IPS-20b (cell line): ENCODE results near the gene GOPC.

Experiments used
- H3K27ac ChIP-seq: one replicate; pipeline ENCODE4 v1.5.1; 2013; ENCODE audit warnings: low read length
- H3K27me3 ChIP-seq: 2 replicates; pipeline ENCODE4 v1.6.1; 2013; ENCODE audit warnings: mild to moderate bottlenecking, low read length, inconsistent platforms; ENCODE audit not compliant: insufficient read depth
- H3K36me3 ChIP-seq: 2 replicates; pipeline ENCODE4 v1.6.1; 2013; ENCODE audit warnings: low read depth, mild to moderate bottlenecking, inconsistent platforms, low read length, moderate library complexity; ENCODE audit not compliant: insufficient read depth
- H3K4me1 ChIP-seq: 2 replicates; pipeline ENCODE4 v1.6.1; 2013; ENCODE audit warnings: mild to moderate bottlenecking, control low read depth, inconsistent platforms, low read length, moderate library complexity; ENCODE audit not compliant: insufficient read depth
- H3K4me3 ChIP-seq: 2 replicates; pipeline ENCODE4 v1.5.1; 2013; ENCODE audit warnings: mild to moderate bottlenecking, low read length, inconsistent platforms
- H3K9ac ChIP-seq: 2 replicates; pipeline ENCODE4 v1.6.1; 2013; ENCODE audit warnings: low read depth, mild to moderate bottlenecking, inconsistent platforms, low read length, moderate library complexity
- H3K9me3 ChIP-seq: 2 replicates; pipeline ENCODE4 v1.6.1; 2013; ENCODE audit warnings: mild to moderate bottlenecking, low read depth, low read length, inconsistent platforms; ENCODE audit not compliant: insufficient read depth

Gene GOPC

DNA sequence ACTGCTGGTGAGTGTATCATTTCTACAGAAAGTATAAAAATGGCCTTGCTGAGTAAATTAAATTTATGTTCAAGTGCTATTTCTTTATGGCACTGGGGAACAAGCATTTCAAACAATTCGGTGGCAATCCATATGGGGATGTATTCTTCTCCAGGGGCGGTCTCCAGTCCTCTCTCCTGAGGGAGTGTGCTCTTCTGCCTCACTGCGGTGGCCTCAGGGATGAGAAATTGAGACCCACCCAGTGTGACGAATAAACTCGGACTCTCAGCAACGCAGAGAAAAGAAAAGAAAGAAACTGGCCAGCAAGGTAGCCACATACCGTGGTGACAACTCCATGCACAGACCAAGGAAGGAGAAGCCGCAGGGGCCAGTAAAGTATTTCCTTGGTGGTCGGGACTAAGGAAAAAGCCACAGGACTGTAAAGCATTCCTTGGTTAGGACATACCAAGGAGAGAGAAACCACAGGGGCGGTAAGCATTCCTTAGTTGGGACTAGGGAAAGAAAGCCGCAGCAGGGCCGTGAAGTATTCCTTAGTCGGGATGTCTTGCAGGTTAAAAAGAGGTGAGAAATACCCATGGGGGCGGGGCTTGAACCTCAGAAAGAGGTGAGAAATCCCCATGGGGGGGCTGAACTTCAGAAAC is 13.6 kb upstream of the GOPC start:
- Histone ChIP-seq H3K9ac (peak overlapping the region; percentile 49; the same call in 1 of the 2 replicates), H3K36me3 (no peaks in the 10 kb centered on the region), H3K9me3 (no peaks in the 10 kb centered on the region), H3K27ac (peak overlapping the region; percentile 21), H3K4me3 (peak overlapping the region; percentile 13; the same call in 1 of the 2 replicates), H3K27me3 (no peaks in the 10 kb centered on the region), H3K4me1 (peaks cover 20% of the 10 kb centered on the region; the same call in 1 of the 2 replicates)

DNA sequence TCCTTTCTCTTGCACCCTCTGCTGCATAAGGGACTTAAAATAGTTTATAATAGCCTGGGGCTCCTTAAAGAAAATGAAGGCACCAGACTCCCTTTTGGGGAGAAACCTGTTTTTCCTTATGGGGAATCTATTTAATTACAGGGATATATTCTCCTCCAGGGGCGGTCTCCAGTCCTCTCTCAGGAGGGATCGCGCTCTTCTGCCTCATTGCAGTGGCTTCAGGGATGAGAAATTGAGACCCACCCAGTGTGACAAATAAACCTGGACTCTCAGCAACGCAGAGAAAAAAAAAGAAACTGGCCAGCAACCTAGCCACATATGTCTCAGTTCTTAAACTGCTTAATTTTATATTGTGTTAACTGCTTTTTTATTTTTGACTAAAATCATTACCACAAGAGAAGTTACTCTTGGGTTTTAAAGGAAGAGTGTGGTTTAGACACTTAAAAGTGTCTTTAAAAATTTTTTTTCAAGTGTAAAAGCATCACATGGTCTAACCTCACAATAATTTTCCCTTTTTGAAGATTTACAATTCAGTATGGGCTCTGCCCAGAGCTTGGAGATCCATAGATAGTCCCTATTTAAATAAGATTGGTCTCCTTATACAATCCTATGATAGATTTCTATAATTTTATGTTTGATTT is 11.7 kb upstream of the GOPC start:
- Histone ChIP-seq H3K9me3 (no peaks in the 10 kb centered on the region), H3K4me3 (peak overlapping the region; percentile 6; the same call in 1 of the 2 replicates), H3K27ac (peak overlapping the region; percentile 28), H3K9ac (peak overlapping the region; percentile 54), H3K4me1 (peaks cover 20% of the 10 kb centered on the region; the same call in 1 of the 2 replicates), H3K27me3 (no peaks in the 10 kb centered on the region), H3K36me3 (no peaks in the 10 kb centered on the region)

DNA sequence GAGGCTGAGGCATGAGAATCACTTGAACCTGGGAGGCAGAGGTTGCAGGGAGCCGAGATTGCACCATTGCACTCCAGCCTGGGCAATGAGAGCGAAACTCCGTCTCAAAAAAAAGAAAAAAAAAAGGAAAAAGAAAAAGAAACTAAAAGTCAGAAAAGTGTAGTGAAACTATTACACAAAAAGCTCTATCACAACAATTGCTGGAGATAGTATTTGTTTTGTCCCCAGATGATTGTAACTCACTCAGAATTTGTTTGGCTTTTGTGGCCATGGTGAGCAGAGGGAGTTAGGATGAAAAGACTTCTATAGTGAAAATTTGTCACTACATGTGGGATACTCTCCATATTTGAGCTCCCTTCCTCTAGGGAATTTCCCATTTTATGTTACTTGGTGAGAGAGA is 5.2 kb upstream of the GOPC start:
- peaks cover 6% of the 10 kb centered on the region; the same call in 1 of the 2 replicates for H3K4me1 ChIP-seq
- no peak overlapping the region for H3K27ac ChIP-seq
- no peaks in the 10 kb centered on the region for H3K36me3 ChIP-seq
- H3K9me3 ChIP-seq, result no peaks in the 10 kb centered on the region
- no peak overlapping the region for H3K4me3 ChIP-seq
- H3K9ac ChIP-seq, result no peak overlapping the region
- no peaks in the 10 kb centered on the region for H3K27me3 ChIP-seq

DNA sequence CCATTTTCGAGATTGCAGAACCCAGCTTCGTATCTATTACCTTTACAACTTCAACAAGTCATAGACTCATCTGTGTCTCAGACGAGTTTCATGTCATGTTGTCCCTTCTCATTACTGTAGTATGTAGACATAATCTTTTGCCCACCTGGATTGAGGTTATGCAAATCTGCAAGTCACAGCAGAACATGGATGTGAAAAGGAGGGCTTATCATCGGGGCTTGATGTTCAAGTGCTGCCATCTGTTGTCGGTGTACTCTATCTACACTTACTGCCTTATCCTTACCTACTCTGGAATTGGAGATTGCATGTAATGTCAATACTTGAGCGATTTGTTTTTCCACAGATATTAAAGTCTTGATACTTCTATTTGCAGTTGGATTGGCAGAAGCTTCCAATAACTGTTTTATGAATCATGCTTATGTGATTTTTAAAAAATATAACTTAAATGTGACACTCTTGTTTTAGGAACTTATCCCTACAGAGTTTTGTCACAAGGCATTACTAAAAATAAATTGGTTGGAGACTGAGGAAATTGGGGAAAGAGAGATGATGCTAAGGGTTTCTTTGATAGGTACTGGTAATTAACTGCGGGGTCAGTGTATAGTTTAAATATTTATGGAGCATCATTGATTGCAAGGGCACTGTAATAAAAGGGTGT is 3.0 kb upstream of the GOPC start:
- H3K4me3 ChIP-seq, result no peak overlapping the region
- no peaks in the 10 kb centered on the region for H3K36me3 ChIP-seq
- no peaks in the 10 kb centered on the region for H3K27me3 ChIP-seq
- H3K9me3 ChIP-seq, result no peaks in the 10 kb centered on the region
- H3K27ac ChIP-seq, result no peak overlapping the region
- peaks cover 5% of the 10 kb centered on the region; the same call in 1 of the 2 replicates for H3K4me1 ChIP-seq
- H3K9ac ChIP-seq, result no peak overlapping the region

DNA sequence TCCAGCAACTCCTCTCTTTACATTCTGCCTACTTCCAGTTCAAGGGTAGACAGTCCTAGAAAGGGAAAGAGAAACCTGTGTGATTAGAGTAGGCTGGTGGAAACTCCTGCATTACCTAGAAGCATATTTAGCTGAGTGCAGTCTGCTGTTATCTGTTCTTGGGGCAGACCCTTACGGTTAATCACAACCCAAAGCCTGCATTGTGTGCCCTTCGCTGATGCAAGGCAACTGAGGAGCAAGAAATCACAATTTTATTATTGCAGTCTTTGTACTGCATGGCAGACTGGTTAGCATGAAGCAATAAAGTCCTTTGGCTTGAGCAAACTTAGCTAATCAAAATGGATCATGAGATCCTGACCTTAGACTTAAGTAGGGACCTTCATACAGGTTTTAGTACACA is 1.5 kb upstream of the GOPC start:
- no peaks in the 10 kb centered on the region for H3K27me3 ChIP-seq
- no peak overlapping the region for H3K4me3 ChIP-seq
- no peaks in the 10 kb centered on the region for H3K9me3 ChIP-seq
- H3K4me1 ChIP-seq, result peaks cover 5% of the 10 kb centered on the region; the same call in 1 of the 2 replicates
- H3K36me3 ChIP-seq, result no peaks in the 10 kb centered on the region
- H3K27ac ChIP-seq, result no peak overlapping the region
- no peak overlapping the region for H3K9ac ChIP-seq

DNA sequence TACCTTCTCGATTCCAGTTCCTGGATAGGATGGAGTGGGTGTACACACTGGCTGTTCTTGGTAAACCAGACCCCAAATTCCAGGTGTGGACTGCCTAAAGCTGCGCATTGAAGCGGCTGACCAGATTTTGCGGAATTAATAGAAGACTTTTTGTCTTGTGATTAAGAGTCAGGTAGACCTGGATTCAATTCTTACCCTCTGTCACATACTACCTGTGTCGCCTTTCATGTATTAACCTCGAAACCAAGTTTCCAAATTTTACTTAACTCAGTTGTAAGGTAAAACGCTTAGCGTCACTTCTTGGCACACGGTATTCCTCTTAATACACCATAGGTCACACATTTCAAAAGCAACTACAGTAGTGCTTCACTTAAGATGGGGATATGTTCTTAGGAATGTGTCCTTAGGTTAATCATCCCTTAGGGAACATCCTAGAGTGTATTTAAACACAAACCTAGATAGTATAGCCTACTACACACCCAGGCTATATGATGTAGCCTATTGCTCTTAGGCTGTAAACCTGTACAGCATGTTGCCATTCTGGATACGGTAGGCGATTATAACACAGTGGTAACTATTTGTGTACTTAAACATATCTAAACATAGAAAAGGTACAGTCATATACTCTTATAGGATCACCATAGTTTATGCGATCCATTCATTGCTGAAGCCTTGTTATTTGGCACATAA is 733 bp upstream of the GOPC start:
- H3K27me3 ChIP-seq, result no peaks in the 10 kb centered on the region
- H3K4me1 ChIP-seq, result peaks cover 5% of the 10 kb centered on the region; the same call in 1 of the 2 replicates
- peak overlapping the region; percentile 65 for H3K27ac ChIP-seq
- H3K4me3 ChIP-seq, result peak overlapping the region; percentile 81
- H3K9ac ChIP-seq, result peak overlapping the region; percentile 82; the same call in 1 of the 2 replicates
- no peaks in the 10 kb centered on the region for H3K9me3 ChIP-seq
- H3K36me3 ChIP-seq, result no peaks in the 10 kb centered on the region; the same call in 1 of the 2 replicates

DNA sequence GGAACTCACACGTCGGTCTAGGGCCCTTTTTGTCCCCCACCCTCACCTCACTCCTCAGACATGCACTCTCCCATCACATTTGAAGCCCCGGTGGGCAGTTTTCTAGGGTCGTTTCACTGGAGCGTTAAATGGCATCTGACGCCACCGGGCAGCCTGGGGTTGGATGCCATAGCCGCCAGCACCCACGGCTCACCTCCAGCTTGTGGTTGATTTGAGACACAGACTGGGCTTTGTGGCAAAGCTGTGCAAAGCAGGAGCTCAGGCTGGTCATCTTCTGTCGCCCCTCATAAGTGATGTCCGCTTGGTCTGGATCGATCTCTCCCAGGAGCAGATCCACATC is 530 bp downstream of the GOPC start:
- peaks cover 5% of the 10 kb centered on the region; the same call in 1 of the 2 replicates for H3K4me1 ChIP-seq
- H3K9ac ChIP-seq, result peak overlapping the region; percentile 82; the same call in 1 of the 2 replicates
- peaks cover 8% of the 10 kb centered on the region; the same call in 1 of the 2 replicates for H3K36me3 ChIP-seq
- no peak overlapping the region for H3K27ac ChIP-seq
- H3K27me3 ChIP-seq, result no peaks in the 10 kb centered on the region
- peak overlapping the region; percentile 81 for H3K4me3 ChIP-seq
- H3K9me3 ChIP-seq, result peaks cover 5% of the 10 kb centered on the region

DNA sequence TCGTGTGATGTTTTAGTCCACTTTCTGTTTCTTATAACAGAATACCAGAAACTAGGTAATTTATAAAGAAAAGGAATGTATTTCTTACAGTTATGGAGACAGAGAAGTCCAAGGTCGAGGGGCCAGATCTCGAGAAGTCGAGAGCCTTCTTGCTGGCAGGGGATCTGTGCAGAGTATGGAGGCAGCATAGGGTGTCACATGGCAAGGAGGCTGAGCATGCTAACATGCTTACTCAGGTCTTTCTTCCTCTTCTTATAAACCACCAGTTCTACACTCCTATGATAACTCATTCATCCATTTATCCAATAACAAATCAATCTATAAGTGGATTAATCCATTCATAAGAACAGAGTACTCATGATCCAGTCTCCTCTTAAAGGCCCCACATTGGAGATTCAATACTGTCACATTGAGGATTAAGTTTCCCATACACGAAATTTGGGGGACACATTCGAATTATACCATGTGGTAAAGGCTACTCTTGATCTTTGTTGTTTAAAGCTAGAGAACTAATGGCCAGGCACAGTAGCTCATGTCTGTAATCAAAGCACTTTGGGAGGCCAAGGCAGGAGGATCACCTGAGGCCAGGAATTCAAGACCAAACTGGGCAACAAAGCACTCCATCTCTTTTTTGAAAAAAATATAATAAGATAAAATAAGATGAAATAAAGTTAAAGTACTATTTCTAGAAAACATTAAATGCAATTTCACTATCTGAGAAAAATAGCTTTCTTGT is 2.1 kb downstream of the GOPC start:
- peak overlapping the region; percentile 81; the same call in 1 of the 2 replicates for H3K4me3 ChIP-seq
- H3K4me1 ChIP-seq, result peaks cover 5% of the 10 kb centered on the region; the same call in 1 of the 2 replicates
- no peak overlapping the region for H3K27ac ChIP-seq
- no peaks in the 10 kb centered on the region for H3K27me3 ChIP-seq
- H3K36me3 ChIP-seq, result peaks cover 8% of the 10 kb centered on the region; the same call in 1 of the 2 replicates
- no peak overlapping the region for H3K9ac ChIP-seq
- peaks cover 5% of the 10 kb centered on the region for H3K9me3 ChIP-seq

DNA sequence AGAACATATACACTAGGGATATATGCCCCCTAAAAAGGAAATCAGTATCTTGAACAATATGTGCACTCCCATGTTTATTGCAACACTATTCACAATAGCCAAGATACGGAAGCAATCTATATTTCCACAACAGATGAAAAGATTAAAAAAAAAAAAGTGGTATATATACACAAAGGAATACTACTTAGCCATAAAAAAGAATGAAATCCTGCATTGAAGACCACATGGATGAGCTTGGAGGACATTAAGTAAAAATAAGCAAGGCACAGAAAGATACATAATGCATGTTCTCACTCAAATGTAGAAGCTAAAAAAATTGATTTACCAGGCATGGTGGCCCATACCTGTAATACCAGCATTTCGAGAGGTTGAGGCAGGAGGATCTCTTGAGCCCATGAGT is 4.6 kb downstream of the GOPC start:
- Histone ChIP-seq H3K36me3 (peaks cover 8% of the 10 kb centered on the region; the same call in 1 of the 2 replicates), H3K4me1 (peaks cover 5% of the 10 kb centered on the region; the same call in 1 of the 2 replicates), H3K27ac (no peak overlapping the region), H3K9me3 (peaks cover 5% of the 10 kb centered on the region), H3K27me3 (no peaks in the 10 kb centered on the region), H3K4me3 (no peak overlapping the region), H3K9ac (no peak overlapping the region)

DNA sequence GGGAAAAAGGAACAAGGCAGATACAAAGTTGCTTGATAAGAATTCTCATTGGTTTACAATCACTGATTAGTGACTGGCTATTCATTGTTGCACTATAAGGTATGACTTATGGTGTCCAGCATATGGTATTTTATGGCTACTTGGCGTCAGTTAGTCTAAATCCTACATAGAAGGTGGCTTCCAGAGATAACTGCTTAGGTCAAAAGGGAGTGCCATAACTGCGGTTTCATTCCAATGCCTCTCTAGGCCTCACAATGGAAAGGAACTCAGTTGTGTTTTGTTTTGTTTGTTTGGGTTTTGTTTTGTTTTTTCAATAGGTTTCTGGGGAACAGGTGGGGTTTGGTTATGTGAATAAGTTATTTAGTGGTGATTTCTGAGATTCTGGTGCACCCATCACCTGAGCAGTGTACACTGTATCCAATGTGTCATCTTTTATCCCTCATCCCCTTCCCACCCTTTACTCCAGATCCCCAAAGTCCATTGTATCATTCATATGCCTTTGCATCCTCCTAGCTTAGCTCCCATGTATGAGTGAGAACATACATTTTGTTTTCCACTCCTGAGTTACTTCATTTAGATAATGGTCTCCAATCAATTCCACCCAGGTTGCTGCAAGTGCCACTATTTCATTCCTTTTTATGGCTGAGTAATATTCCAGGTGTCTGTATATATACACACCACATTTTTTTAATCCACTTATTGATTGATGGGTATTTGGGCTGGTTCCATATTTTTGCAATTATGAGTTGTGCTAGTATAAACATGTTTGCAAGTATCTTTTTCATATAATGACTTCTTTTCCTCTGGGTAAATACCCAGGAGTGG is 7.0 kb downstream of the GOPC start:
- no peak overlapping the region for H3K9ac ChIP-seq
- H3K27me3 ChIP-seq, result no peaks in the 10 kb centered on the region
- no peak overlapping the region for H3K27ac ChIP-seq
- H3K36me3 ChIP-seq, result peaks cover 8% of the 10 kb centered on the region; the same call in 1 of the 2 replicates
- H3K9me3 ChIP-seq, result peaks cover 5% of the 10 kb centered on the region
- no peak overlapping the region for H3K4me3 ChIP-seq
- H3K4me1 ChIP-seq, result no peaks in the 10 kb centered on the region
